ENCODE measurements around the gene PODN.

GRCh38 chr1:53104289-53104913 lies 42.4 kb downstream of the PODN start:
- no peak for TF ChIP-seq CTCF (IDR thresholded peaks at IDR 0.05)
- no peak for TF ChIP-seq POLR2AphosphoS5 (IDR thresholded peaks at IDR 0.05; ENCODE audit: low read depth, low read length)

All from Panc1 (cell line).